Mucosa of rectum (tissue), 2 donors: ENCODE measurements around the gene EVC.

Experiments
- H3K27ac ChIP-seq, 2 donors: one replicate each; pipeline ENCODE4 v1.7.0; 2013; ENCODE audit warnings: inconsistent platforms in 2 of 2, low read depth in 2 of 2, low read length in 2 of 2
- H3K27me3 ChIP-seq, 2 donors: one replicate each; pipeline ENCODE4 v1.7.0; 2013; ENCODE audit warnings: low read length in 2 of 2; ENCODE audit not compliant: control insufficient read depth in 2 of 2, insufficient read depth in 2 of 2
- H3K36me3 ChIP-seq, 2 donors: one replicate each; pipeline ENCODE4 v1.7.0; 2013; ENCODE audit warnings: low read length in 2 of 2; ENCODE audit not compliant: control insufficient read depth in 2 of 2, insufficient read depth in 2 of 2
- H3K4me1 ChIP-seq, 2 donors: one replicate each; pipeline ENCODE4 v1.7.0; 2013; ENCODE audit warnings: low read length in 2 of 2, mild to moderate bottlenecking in 1 of 2; ENCODE audit not compliant: control insufficient read depth in 2 of 2, insufficient read depth in 2 of 2
- H3K4me3 ChIP-seq, 2 donors: one replicate each; pipeline ENCODE4 v1.7.0; 2013; ENCODE audit warnings: low read length in 2 of 2
- H3K9ac ChIP-seq, 2 donors: one replicate each; pipeline ENCODE4 v1.7.0; 2013; ENCODE audit warnings: low read length in 2 of 2, low read depth in 1 of 2, mild to moderate bottlenecking in 1 of 2
- H3K9me3 ChIP-seq, 2 donors: one replicate each; pipeline ENCODE4 v1.7.0; 2013; ENCODE audit warnings: low read length in 2 of 2; ENCODE audit not compliant: control insufficient read depth in 2 of 2
- donor health status: healthy.
- donor health status: Normal muscosa, but diverticular disease.

The EVC gene

GRCh38 chr4:5747738-5748375 is 36.9 kb downstream of the EVC start:
- no peaks in the 10 kb centered on the region for H3K27me3 ChIP-seq
- no peaks in the 10 kb centered on the region for H3K9me3 ChIP-seq
- no peak overlapping the region for H3K4me3 ChIP-seq
- no peak overlapping the region for H3K27ac ChIP-seq
- no peaks in the 10 kb centered on the region for H3K4me1 ChIP-seq
- peaks cover 0 to 2% of the 10 kb centered on the region in 2 donors for H3K36me3 ChIP-seq
- H3K9ac ChIP-seq = no peak overlapping the region

- Histone ChIP-seq H3K4me3 (no peak overlapping the region), H3K9me3 (no peaks in the 10 kb centered on the region), H3K4me1 (no peaks in the 10 kb centered on the region), H3K27ac (no peak overlapping the region), H3K27me3 (no peaks in the 10 kb centered on the region), H3K36me3 (peaks cover 0 to 3% of the 10 kb centered on the region in 2 donors), H3K9ac (no peak overlapping the region)
Measured at GRCh38 chr4:5749568-5749967, 38.6 kb downstream of the EVC start.

GRCh38 chr4:5750052-5750945 is 39.3 kb downstream of the EVC start:
- Histone ChIP-seq H3K4me1 (no peaks in the 10 kb centered on the region), H3K36me3 (peaks cover 0 to 3% of the 10 kb centered on the region in 2 donors), H3K27ac (no peak overlapping the region)

GRCh38 chr4:5750946-5751665 is 40.1 kb downstream of the EVC start:
- Histone ChIP-seq H3K4me1 (no peaks in the 10 kb centered on the region), H3K27ac (no peak overlapping the region), H3K27me3 (no peaks in the 10 kb centered on the region), H3K9ac (no peak overlapping the region), H3K4me3 (no peak overlapping the region), H3K36me3 (peaks cover 0 to 3% of the 10 kb centered on the region in 2 donors), H3K9me3 (no peaks in the 10 kb centered on the region)

More at GRCh38 chr4:5750052-5750945, 39.3 kb downstream of the EVC start:
- Histone ChIP-seq H3K9me3 (no peaks in the 10 kb centered on the region), H3K27me3 (no peaks in the 10 kb centered on the region), H3K9ac (no peak overlapping the region), H3K4me3 (no peak overlapping the region)

- no peaks in the 10 kb centered on the region for H3K27me3 ChIP-seq
- no peak overlapping the region for H3K27ac ChIP-seq
- H3K9ac ChIP-seq = no peak overlapping the region
- peaks cover 0 to 3% of the 10 kb centered on the region in 2 donors for H3K36me3 ChIP-seq
- H3K9me3 ChIP-seq = no peaks in the 10 kb centered on the region
- H3K4me3 ChIP-seq = no peak overlapping the region
- no peaks in the 10 kb centered on the region for H3K4me1 ChIP-seq
Measured at GRCh38 chr4:5751666-5752375, 40.8 kb downstream of the EVC start.

- H3K27me3 ChIP-seq = no peaks in the 10 kb centered on the region
- H3K27ac ChIP-seq = no peak overlapping the region
- H3K36me3 ChIP-seq = peaks cover 0 to 5% of the 10 kb centered on the region in 2 donors
- H3K9me3 ChIP-seq = no peaks in the 10 kb centered on the region
- H3K4me3 ChIP-seq = no peak overlapping the region
- H3K4me1 ChIP-seq = no peaks in the 10 kb centered on the region
- H3K9ac ChIP-seq = no peak overlapping the region
Measured at GRCh38 chr4:5752376-5753184, 41.6 kb downstream of the EVC start.

GRCh38 chr4:5753366-5753765 is 42.4 kb downstream of the EVC start:
- H3K9me3 ChIP-seq = no peaks in the 10 kb centered on the region
- no peaks in the 10 kb centered on the region for H3K27me3 ChIP-seq
- H3K36me3 ChIP-seq = peaks cover 0 to 5% of the 10 kb centered on the region in 2 donors
- H3K27ac ChIP-seq = no peak overlapping the region
- H3K4me1 ChIP-seq = no peaks in the 10 kb centered on the region
- H3K9ac ChIP-seq = no peak overlapping the region
- no peak overlapping the region for H3K4me3 ChIP-seq

- no peak overlapping the region for H3K4me3 ChIP-seq
- no peaks in the 10 kb centered on the region for H3K4me1 ChIP-seq
- H3K9ac ChIP-seq = no peak overlapping the region
- no peaks in the 10 kb centered on the region for H3K27me3 ChIP-seq
- H3K36me3 ChIP-seq = peaks cover 0 to 5% of the 10 kb centered on the region in 2 donors
- no peak overlapping the region for H3K27ac ChIP-seq
- no peaks in the 10 kb centered on the region for H3K9me3 ChIP-seq
Measured at GRCh38 chr4:5753766-5754528, 42.9 kb downstream of the EVC start.

GRCh38 chr4:5754529-5754881 is 43.5 kb downstream of the EVC start:
- Histone ChIP-seq H3K4me1 (no peaks in the 10 kb centered on the region), H3K9me3 (no peaks in the 10 kb centered on the region), H3K27ac (no peak overlapping the region), H3K9ac (no peak overlapping the region), H3K27me3 (no peaks in the 10 kb centered on the region), H3K4me3 (no peak overlapping the region), H3K36me3 (peaks cover 0 to 5% of the 10 kb centered on the region in 2 donors)
